NCI-H748 (cell line): Measurements from ENCODE around the gene KRTAP22-1.

Source experiments
- DNase-seq: peaks from one replicate; lab custom pipeline; 2025; ENCODE audit not compliant: unreplicated experiment; lab: John Stamatoyannopoulos, UW

Gene KRTAP22-1

DNA sequence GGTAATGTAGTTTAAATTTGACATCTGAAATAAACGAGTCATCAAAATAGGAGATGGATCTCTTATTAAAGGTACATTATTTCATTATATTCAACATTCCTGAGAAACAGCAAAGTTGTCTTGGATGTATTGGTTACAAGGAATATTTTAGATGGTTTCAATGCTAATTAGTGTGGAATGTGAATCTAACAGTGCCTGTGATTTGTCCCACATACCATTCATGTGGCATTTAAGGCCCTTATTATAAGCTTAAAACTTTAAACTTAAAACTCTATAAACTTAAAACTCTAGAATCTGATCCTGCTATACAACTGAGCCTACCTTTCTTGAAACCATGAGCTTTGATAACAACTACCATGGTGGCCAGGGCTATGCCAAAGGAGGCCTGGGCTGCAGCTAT is at the start of gene KRTAP22-1:
Gene KRTAP22-1, plus strand, starts transcription at position 301 of the 400 bp plus-strand sequence.
- no peak for DNase-seq

DNA sequence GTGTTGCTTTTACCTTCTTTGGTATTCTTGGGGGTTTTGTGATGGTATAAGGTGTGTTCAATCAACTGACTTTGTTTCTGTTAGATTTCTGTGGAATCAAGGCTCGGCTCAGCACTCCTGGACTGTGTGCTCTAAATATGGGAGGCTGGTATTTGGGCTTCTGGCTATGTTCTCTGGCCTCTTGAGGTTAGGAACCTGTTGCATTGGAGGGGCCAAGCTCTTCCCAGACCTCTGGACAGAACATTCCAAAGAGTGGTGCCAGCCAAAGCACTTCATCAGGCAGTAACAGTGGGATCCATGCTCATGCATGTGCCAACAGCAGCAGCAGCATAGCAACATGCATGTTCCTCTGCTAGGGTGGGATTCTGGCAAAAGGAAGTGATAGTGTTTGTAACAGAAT is 48.1 kb upstream of the KRTAP22-1 start:
- no peak for DNase-seq

DNA sequence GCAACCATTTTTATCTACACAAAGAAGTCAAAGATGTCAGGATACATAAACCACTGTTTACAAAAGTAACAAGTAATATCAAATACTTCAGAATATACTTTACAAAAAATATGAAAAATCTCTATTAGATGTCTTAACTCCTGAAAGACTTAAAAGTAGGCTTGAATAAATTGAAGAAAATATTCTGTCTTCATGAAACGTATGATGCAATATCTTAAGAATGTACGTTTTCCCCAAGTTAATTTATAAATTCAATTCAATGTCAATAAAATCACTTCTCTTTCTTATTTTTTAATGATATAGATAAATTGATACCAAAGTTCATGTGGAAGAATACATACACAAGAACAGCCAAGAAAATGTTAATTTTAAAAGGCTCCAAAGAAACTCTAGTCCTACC is 45.8 kb upstream of the KRTAP22-1 start:
- DNase-seq: no peak

DNA sequence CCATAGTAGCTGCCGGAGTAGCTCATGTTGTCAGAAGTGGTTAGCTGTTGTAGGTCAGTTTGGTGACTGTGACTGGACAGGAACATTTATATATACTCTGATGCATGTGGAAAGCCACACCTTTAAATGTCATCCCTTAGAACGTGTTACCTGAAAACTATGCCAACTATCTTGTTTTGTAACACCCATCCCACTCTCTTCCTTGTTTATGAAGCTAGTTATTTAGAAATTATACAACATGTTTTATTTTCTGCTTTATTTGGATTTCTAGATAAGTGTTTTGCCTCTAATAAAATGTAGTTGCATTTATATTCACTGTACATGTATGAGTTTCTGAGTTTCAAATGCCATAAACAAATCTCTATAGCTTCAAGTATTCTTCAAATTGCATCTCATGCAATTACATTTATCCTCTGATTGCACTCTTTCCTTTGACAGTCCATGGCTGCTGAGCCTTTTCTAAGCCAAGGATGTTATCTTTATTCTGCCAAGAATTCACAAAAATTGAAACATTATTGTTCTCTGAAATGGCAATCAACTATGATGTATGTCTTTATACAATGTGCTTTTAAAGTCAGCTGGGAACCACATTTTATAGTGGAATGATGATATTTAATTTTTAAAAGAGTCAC is 39.5 kb upstream of the KRTAP22-1 start, which contains the start of gene KRTAP19-7:
Gene KRTAP19-7, minus strand, starts transcription at position 51 of the 632 bp plus-strand sequence. Its CDS starts 25 bp downstream, at position 26.
- DNase-seq: no peak

- no peak for DNase-seq
These were observed 38.9 kb upstream of the KRTAP22-1 start for GRCh38 chr21:30561957-30562356.

DNA sequence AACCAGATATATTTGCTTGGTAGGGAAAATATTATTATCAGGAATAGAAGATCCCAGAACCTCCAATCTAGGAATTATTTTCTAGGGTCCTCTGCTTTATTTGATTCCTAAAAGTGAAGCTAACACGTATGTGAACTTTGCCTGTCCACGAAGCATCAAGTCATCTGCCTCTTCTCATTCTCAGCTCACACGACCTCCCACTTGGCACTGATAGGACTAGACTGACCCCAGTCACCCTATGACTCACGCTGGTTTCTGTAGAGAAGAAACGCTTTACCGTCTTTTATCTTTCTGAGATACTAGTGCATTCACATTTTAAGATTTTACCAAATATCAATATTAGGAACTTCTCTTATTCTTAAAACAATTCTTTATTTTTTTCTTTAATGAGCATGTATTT is 37.8 kb upstream of the KRTAP22-1 start:
- DNase-seq: no peak

DNA sequence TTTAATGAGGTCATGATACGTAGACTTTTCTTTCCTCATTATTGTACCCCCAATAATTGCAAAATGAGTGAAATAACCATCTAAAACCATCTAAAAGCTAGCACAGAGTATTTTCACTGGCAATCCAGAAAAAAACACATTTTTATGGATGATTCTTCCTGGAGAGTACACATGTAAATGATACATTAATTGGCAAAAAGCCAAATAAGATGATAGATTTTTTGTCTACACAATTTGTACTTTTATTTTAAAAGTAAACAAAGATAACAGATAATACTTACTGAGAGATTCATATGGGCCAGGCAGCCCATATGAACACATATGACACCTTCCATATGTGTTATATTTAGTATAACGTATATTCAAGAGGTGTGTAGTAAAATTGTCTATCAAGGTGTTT is 37.3 kb upstream of the KRTAP22-1 start:
- no peak for DNase-seq

DNA sequence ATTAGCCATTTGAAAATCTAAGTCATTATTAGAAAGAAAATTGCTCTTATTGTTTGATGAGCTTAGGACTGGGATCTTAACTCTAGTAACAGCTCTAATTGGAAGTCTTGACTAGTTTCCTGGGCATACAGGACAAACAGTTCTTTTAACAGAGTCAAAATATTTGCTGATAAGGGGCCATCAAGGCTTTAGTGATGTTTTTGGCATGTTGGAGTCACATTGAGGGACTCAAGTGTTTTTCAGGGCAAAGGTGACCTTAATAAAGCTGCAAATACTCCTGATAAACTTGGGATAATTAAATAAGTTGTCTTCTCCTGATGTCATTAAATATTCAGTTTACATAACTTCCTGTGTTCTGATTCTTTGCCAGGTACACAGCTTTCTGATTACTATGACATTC is 33.3 kb upstream of the KRTAP22-1 start:
- DNase-seq: no peak

DNA sequence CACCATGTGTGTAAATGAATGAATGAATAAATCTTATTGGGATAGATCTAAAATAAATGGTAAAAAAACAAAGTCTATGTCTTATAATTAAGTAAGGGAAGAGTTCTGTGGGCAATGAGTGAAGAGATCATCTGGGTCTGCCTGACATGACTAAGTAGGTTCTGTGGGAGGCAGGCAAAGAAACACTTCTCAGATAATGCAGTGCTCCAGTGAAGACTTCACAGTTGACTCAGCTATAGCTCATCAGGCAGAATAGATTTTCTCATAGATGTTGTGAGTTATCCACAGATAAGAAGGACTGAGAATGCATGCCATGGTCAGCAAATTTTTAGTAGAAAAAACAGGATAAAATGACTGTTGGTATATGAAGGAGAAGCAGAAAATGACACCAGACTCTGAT is 23.1 kb upstream of the KRTAP22-1 start:
- no peak for DNase-seq

GRCh38 chr21:30579346-30579745 is 21.5 kb upstream of the KRTAP22-1 start:
- no peak for DNase-seq

DNA sequence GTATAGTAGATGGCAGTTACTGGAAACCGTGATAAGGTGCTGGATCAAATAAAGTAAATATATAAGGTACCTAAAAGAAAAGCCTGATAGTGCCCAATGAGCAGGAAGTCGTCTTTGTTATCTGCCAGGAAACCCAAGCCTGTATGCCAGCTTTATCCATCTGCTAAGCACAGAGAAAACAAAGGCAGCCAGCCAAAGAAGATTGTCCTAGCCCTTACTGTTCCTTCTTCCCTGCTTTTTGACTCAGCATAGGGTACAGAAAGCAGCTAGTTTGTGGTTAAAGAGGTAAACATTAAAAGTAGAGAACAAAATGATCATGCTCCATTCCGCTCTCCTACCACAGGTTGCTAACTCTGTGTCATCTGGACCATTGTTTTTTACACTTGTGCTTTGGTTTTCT is 20.8 kb upstream of the KRTAP22-1 start:
- no peak for DNase-seq

GRCh38 chr21:30582870-30583269 is 18.0 kb upstream of the KRTAP22-1 start:
- DNase-seq: no peak

DNA sequence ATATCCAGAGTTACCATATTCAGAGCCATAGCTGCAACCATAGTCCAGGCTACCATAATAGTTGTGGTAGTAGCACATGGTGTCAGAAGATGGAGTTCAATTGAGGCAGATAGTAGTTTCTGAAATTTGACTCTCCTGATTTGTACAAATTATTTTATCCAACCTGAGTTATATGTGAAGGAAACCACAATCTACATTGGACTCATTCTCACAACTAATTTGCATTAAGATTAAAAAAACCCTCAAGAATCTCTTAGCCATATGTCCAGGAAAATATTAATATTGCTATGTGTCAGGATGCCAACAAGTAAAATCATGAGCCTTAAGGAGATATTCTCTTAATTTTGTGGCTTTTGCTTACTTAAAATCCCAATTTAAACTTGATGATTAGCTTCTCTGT is 10.6 kb upstream of the KRTAP22-1 start, which contains the start of gene KRTAP22-2:
Gene KRTAP22-2, minus strand, starts transcription at position 101 of the 400 bp plus-strand sequence.
- no peak for DNase-seq

DNA sequence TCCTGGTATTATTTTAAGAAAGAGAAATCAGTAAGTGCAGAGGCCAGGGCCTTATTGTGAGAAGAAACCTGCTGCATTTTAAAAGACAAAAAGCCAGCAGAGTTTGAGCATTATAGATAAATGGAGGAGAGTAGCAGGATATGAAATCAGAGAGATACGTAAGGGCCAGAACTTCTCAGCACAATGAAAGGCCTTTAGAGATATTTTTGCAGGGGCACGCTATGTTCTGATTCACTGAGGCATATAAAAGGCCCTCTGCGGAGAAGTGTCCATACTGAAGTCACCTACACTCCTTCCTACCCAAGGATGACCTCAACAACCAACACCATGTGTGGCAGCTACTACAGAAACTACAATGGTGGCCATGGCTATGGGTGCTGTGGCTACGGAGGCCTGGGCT is 8.7 kb upstream of the KRTAP22-1 start, which contains the start of gene KRTAP6-3:
Gene KRTAP6-3, plus strand, starts transcription at position 301 of the 400 bp plus-strand sequence. Its CDS starts 6 bp downstream, at position 307.
- no peak for DNase-seq

DNA sequence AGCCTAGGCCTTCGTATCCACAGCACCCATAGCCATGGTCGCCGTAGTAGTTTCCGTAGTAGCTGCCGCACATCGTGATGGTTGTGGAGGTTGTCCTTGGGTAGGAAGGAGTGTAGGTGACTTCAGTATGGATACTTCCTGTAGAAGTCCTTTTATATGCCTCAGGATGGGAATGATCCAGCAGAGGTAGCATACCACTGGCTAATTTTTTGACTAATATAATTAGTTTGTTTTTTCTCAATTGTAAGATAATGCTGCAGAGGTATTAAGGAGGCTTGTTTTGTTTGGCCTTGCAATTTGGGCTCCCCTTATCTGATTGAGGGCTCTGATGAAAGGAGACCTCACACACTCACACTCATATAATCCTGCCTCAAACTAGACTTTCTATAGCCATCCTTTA is 2.1 kb upstream of the KRTAP22-1 start, which contains the start of gene KRTAP6-2:
Gene KRTAP6-2, minus strand, starts transcription at position 101 of the 400 bp plus-strand sequence. Its CDS starts 28 bp downstream, at position 73.
- no peak for DNase-seq

DNA sequence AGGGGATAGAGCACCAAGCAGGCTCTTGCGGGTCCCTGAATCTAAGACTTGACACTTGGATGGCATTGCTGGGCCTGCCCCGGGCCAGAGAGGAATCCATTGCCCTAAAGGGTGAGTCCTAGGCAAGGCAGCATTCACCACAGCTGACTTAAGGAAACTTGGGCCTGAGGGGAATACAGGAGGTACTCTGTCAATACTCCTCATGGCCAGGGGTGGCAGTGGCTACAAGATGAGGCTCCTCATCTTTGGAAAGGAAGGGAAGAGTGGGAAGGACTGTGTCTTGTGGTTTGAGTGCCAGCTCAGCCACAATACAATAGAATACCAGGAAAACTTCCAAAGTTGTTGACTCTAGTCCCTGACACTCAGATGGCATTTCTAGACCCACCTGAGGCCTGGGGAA is 5.1 kb downstream of the KRTAP22-1 start:
- DNase-seq: no peak

- DNase-seq: no peak
These were observed 11.2 kb downstream of the KRTAP22-1 start for GRCh38 chr21:30612132-30612531.

DNA sequence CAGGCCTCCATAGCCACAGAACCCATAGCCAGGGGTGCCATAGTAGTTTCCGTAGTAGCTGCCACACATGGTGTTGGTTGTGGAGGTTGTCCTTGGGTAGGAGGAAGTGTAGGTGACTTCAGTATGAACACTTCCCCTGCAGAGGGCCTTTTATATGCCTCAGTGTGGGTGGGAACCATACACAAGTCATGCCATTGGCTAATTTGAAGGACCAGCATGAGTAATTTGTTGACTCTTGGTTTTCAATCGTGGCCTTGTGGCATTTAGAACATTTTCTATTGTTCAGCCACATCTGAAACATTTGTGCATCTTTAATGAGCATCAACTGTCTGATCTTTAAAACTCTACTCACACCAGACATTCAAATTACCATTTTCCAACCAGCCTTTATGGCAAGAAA is 12.9 kb downstream of the KRTAP22-1 start, which contains the start of gene KRTAP6-1:
Gene KRTAP6-1, minus strand, starts transcription at position 95 of the 400 bp plus-strand sequence. Its CDS starts 26 bp downstream, at position 69.
- DNase-seq: no peak

- DNase-seq: no peak
These were observed 14.3 kb downstream of the KRTAP22-1 start for GRCh38 chr21:30615199-30615598.

DNA sequence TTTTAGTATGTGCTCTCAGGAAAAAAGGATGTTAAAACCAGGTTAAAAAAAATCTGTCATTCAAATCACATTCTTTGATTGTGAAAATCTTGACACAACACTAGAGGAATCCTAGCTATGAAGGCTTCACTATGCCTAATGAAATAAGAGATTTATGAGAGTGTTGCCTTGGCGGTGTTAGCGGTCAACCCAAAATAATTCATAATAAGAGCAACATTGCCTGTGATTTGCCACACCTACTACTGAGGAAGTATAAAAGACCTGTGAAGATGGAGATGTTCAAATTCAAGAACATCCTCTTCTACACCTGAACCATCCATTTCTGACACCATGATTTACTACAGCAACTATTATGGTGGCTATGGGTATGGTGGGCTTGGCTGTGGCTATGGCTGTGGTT is 15.2 kb downstream of the KRTAP22-1 start, which contains the start of gene KRTAP20-1:
Gene KRTAP20-1, plus strand, starts transcription at position 301 of the 400 bp plus-strand sequence. Its CDS starts 30 bp downstream, at position 331.
- no peak for DNase-seq

- DNase-seq: no peak
These were observed 19.2 kb downstream of the KRTAP22-1 start for GRCh38 chr21:30620080-30620479.

DNA sequence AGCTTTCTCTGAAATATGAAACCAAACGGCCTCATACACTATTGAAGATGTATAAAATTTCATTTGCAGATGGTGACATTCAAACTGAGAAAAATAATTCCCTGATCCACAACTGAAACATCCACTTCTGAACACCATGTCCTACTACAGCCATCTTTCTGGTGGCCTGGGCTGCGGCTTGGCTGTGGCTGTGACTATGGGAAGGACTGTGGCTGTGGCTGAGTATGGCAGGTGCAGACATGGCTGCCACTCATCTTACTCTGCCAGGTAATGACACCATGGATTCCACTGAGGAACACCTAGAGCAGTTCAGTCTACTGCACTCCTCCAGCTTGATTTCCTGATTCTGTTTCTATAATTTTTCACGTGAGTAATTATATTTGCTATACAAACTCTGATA is 19.6 kb downstream of the KRTAP22-1 start, which contains the start of gene KRTAP20-4:
Gene KRTAP20-4, plus strand, starts transcription at position 106 of the 400 bp plus-strand sequence.
- DNase-seq: no peak
